HUES64 (cell line): ENCODE data around the gene CDHR2.

ENCODE experiments used
- H3K27ac ChIP-seq: 2 replicates; pipeline ENCODE4 v1.7.0; 2013; ENCODE audit warnings: low read depth, low read length, inconsistent platforms
- H3K27me3 ChIP-seq: 2 replicates; pipeline ENCODE4 v1.6.1; 2013; ENCODE audit warnings: mild to moderate bottlenecking, low read length; ENCODE audit not compliant: insufficient read depth
- H3K36me3 ChIP-seq: 2 replicates; pipeline ENCODE4 v1.6.1; 2013; ENCODE audit warnings: mild to moderate bottlenecking, low read length; ENCODE audit not compliant: insufficient read depth
- H3K4me1 ChIP-seq: 2 replicates; pipeline ENCODE4 v1.6.1; 2013; ENCODE audit warnings: mild to moderate bottlenecking, low read length, moderate library complexity; ENCODE audit not compliant: insufficient read depth
- H3K4me3 ChIP-seq: 2 replicates; pipeline ENCODE4 v1.5.1; 2013; ENCODE audit warnings: mild to moderate bottlenecking, low read length, moderate library complexity
- H3K9ac ChIP-seq: 2 replicates; pipeline ENCODE4 v1.6.1; 2013; ENCODE audit warnings: mild to moderate bottlenecking, low read depth, low read length
- H3K9me3 ChIP-seq: 2 replicates; pipeline ENCODE4 v1.6.1; 2013; ENCODE audit warnings: low read depth, low read length; ENCODE audit not compliant: insufficient read depth
- WGBS: fragments of 150-250, 120-280 bp; methylation state at CpG from one replicate; pipeline ENCODE4 v1.1.7; 2013; ENCODE audit warnings: missing lambda C conversion rate; 5-methylcytosine and 5-hydroxymethylcytosine counted together

The CDHR2 gene

DNA sequence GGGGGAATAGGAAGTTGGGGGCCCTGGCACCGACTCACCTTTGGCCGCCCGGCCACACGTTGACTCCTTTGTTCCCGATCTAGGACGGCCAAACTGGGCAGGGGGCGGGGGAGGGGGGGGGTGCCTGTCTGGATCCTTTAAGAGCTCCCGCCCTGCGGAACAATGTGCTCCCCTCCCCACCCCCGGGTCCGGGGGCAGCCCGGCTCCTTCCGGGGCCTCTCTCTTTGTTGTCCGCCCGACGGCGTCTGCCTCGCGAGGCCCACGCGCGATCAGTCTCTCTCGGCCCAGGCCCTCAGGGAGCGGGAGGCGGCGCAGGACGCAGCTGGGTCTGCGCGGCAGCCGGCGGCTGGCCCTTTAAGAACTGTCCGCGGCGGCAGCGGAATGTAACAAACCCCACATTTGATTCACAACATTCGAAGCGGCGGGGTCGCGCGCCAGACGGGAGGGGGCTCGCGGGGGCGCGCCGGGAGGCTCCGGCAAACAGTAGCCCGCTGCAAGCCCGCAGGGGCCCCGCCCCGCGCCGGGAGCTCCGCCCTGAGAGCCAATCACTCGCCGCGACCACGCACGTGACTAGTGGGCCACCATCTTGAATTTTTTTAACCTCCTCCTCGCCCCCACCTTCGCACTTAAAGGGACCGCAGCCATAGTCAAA lies 12.1 kb upstream of the CDHR2 start, which contains the start of gene RNF44:
Gene RNF44 (minus strand): TSS at position 501 of the 652 bp plus-strand sequence. CDS start 4,930 bp downstream, outside the sequence.
- under 1% methylated on average over 63 of the region's 63 CpGs for whole genome bisulfite sequencing
- peaks cover 38% of the 10 kb centered on the region for H3K4me1 ChIP-seq
- H3K36me3 ChIP-seq: peaks cover 20% of the 10 kb centered on the region

GRCh38 chr5:176537554-176538229 lies 11.4 kb upstream of the CDHR2 start:
- Histone ChIP-seq H3K9me3 (no peaks in the 10 kb centered on the region), H3K36me3 (peaks cover 19% of the 10 kb centered on the region), H3K4me3 (peak overlapping the region; percentile 82), H3K4me1 (peaks cover 38% of the 10 kb centered on the region), H3K27me3 (peaks cover 8% of the 10 kb centered on the region; the same call in 1 of the 2 replicates), H3K9ac (peak overlapping the region; percentile 99), H3K27ac (peak overlapping the region; percentile 100)
- under 1% methylated on average over 43 of the region's 43 CpGs for WGBS

More for the DNA sequence above, 12.1 kb upstream of the CDHR2 start, which contains the start of gene RNF44:
- Histone ChIP-seq H3K27me3 (peaks cover 1% of the 10 kb centered on the region; the same call in 1 of the 2 replicates), H3K27ac (peak within 1 kb of the TSS; percentile 100), H3K4me3 (peak within 1 kb of the TSS; percentile 82), H3K9me3 (no peaks in the 10 kb centered on the region), H3K9ac (peak within 1 kb of the TSS; percentile 99)

DNA sequence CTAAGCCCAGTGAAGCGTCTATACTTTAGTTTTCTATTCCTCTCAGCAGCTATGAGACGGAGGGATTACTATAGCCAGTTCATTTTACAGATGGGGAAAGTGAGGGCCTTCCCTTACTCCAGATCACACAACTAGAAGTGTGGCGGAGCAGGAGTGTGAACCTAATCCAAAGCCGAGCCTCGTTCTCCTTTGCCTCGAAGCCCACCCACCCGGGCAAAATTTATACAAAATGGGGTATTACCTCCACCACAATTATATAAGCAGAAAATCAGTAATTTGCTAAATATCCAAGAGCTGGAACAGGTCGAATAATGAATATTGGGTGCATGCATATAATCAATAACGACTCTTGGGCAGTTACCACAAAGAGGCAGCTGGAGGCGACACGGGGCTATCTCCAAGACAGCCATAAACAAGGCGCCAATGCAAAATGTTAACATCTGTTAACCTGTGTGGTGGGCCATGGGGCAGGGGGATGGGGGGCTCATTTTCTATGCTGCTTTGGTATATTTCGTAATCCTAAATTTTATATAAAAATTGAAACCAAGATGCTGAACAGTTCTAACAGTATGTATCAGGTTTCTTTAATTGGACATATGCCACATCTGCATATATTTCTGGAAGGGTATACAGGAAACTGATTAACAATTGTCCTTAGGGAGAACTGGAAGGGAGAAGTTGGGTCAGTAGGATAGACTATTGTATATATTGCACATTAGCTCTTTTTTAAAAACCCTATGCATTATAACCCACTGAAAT lies 10.7 kb upstream of the CDHR2 start:
- Histone ChIP-seq H3K4me3 (peak overlapping the region; percentile 82), H3K27me3 (peaks cover 11% of the 10 kb centered on the region; the same call in 1 of the 2 replicates), H3K9ac (peak overlapping the region; percentile 61), H3K27ac (peak overlapping the region; percentile 100), H3K9me3 (no peaks in the 10 kb centered on the region), H3K4me1 (peaks cover 35% of the 10 kb centered on the region), H3K36me3 (peaks cover 15% of the 10 kb centered on the region)
- 24% methylated on average over 12 of the region's 13 CpGs for WGBS

DNA sequence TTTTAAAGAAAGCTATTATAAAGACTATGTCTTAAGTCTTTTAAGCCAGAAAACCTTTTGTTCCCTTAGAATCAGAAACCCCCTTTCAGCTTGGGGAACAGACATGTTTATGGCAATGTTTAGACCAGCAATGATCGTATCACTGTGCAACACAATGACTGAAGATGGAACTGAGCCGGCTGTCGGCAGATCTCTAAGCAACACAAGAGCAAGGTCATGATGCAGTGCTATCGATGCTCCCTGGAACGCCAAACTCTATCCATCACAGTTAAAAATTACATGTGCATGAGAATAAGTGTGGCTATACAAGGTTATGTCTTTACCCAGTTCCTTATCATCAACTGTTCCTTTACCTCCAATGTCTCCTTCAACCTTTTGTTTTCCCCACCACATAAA lies 10.2 kb upstream of the CDHR2 start:
- Histone ChIP-seq H3K4me1 (peaks cover 31% of the 10 kb centered on the region), H3K36me3 (peaks cover 14% of the 10 kb centered on the region), H3K9ac (no peak overlapping the region), H3K4me3 (no peak overlapping the region), H3K9me3 (no peaks in the 10 kb centered on the region), H3K27me3 (peaks cover 17% of the 10 kb centered on the region; the same call in 1 of the 2 replicates), H3K27ac (no peak overlapping the region)
- WGBS: 92% methylated on average over 3 of the region's 5 CpGs

DNA sequence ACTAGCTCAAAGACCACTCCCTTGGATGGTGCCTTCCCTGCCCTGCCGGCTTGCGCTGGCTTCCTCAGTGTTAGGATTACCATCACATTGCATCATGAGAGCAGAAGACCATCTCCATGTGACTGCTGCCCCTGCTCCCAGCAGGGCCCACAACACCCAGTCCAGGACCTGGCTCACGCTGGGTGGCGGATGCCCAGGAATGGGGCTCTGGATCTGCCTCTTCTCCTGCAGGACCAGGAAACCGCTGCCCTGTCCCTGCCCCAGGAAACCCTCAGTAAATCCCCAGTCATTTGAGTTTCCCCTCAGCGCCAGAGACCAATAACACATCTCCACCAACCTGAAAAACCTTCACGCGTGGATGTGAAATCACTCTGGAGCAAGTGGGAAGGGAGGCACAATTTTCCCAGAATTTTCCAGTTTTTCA lies 8.7 kb upstream of the CDHR2 start:
- 92% methylated on average over 8 of the region's 8 CpGs for WGBS
- peaks cover 19% of the 10 kb centered on the region for H3K4me1 ChIP-seq
- H3K4me3 ChIP-seq: no peak overlapping the region
- H3K36me3 ChIP-seq: no peaks in the 10 kb centered on the region
- H3K9ac ChIP-seq: no peak overlapping the region
- H3K27ac ChIP-seq: no peak overlapping the region
- no peaks in the 10 kb centered on the region for H3K9me3 ChIP-seq
- H3K27me3 ChIP-seq: peaks cover 26% of the 10 kb centered on the region; the same call in 1 of the 2 replicates

DNA sequence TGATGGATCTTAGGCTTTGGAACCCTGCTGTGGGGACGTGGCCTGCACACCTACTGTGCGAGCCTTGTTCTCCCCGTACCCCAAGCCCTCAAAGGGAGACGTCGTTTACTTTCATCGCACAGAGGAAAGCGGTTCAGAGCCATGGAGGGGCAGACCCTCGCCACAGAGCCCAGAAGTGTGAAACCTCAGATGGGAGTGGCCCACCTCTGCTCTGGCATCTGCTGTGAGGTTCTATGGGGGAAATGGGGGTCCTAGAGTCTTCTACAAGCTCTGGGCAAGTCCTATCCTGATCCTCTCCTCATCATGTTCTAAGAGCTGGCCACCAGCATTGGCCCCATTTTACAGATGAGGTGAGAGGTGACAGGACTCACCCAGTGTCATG lies 8.2 kb upstream of the CDHR2 start:
- Histone ChIP-seq H3K27ac (no peak overlapping the region), H3K36me3 (no peaks in the 10 kb centered on the region), H3K4me1 (peaks cover 18% of the 10 kb centered on the region), H3K9me3 (no peaks in the 10 kb centered on the region), H3K9ac (no peak overlapping the region), H3K27me3 (peaks cover 26% of the 10 kb centered on the region; the same call in 1 of the 2 replicates), H3K4me3 (peak overlapping the region; percentile 3; the same call in 1 of the 2 replicates)
- WGBS: 83% methylated on average over 8 of the region's 8 CpGs

DNA sequence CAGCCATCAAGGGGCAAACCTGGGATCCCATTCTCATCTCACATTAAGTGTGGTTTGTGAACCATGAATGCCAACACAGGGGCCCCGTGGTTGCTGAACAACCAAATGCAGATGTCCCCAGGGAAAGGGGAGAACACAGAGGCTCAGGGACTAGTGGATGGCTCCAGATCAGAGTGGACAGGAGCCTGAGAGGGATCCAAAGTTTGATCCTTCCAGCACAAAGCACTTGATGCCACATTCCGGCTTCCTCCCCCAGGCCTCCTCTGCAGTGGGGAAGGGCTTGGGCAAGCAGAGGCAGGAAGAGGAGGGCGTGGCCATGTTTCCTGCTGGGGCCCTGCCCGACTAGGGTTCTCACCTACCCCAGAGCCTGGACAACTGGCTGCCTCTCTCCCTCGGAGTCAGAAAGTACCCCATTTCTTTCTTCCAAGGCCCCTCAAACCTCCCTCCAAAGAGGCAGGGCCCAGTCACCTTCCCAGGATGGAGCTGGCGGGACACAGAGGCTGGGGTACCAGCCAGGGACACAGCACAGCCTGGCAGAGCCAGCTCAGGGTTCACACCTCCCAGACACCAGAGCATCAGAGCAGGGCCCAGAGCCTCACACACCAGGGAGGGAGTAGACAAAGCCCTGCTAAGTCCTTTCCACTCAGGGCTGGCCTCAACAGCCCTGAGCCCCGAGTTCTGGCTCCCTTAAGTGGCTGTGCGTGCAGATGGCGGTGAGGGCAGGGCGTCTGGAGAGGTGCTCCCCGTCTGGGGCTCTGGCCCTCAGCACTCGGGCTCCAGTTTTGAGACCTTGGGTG lies 7.6 kb upstream of the CDHR2 start:
- Histone ChIP-seq H3K36me3 (no peaks in the 10 kb centered on the region), H3K27ac (peak overlapping the region; percentile 58; the same call in 1 of the 2 replicates), H3K27me3 (peaks cover 26% of the 10 kb centered on the region; the same call in 1 of the 2 replicates), H3K9ac (no peak overlapping the region), H3K9me3 (no peaks in the 10 kb centered on the region), H3K4me1 (peaks cover 18% of the 10 kb centered on the region), H3K4me3 (peak overlapping the region; percentile 3; the same call in 1 of the 2 replicates)
- WGBS: 50% methylated on average over 12 of the region's 12 CpGs

GRCh38 chr5:176542135-176542595 lies 7.0 kb upstream of the CDHR2 start:
- Histone ChIP-seq H3K36me3 (no peaks in the 10 kb centered on the region), H3K27me3 (peaks cover 26% of the 10 kb centered on the region; the same call in 1 of the 2 replicates), H3K4me3 (peak overlapping the region; percentile 77), H3K9me3 (no peaks in the 10 kb centered on the region), H3K9ac (no peak overlapping the region; the same call in 1 of the 2 replicates), H3K4me1 (peaks cover 18% of the 10 kb centered on the region), H3K27ac (no peak overlapping the region; the same call in 1 of the 2 replicates)
- WGBS: 27% methylated on average over 13 of the region's 16 CpGs

GRCh38 chr5:176542596-176543427 lies 6.3 kb upstream of the CDHR2 start:
- WGBS: under 1% methylated on average over 110 of the region's 110 CpGs
- no peaks in the 10 kb centered on the region for H3K36me3 ChIP-seq
- peak overlapping the region; percentile 77 for H3K4me3 ChIP-seq
- H3K27me3 ChIP-seq: peaks cover 26% of the 10 kb centered on the region; the same call in 1 of the 2 replicates
- peak overlapping the region; percentile 72 for H3K9ac ChIP-seq
- peak overlapping the region; percentile 74; the same call in 1 of the 2 replicates for H3K27ac ChIP-seq
- H3K9me3 ChIP-seq: no peaks in the 10 kb centered on the region
- H3K4me1 ChIP-seq: peaks cover 18% of the 10 kb centered on the region
